Caco-2 (cell line): ENCODE results near the gene CPLX3. TPM values are rescaled to one million over a fixed set of nuclear protein-coding genes. Genes with fewer than 3 reads are reported as not detected.

Experiments
- BruUV-seq: library from RNA; stranded (reverse); fragments of 400-500 nt; replicated peaks from 2 replicates; lab custom pipeline; 2021; lab: Mats Ljungman, UMichigan
- CTCF ChIA-PET: fragments of 300-600 bp; sonication (Branson Sonifier 250); formaldehyde crosslinking; loops from one replicate; lab custom pipeline; 2022; ENCODE audit warnings: antibody characterized with exemption; lab: Charles Lee
- POLR2A ChIA-PET: fragments of 300-600 bp; sonication (Branson Sonifier 250); formaldehyde crosslinking; loops from one replicate; lab custom pipeline; 2022; ENCODE audit warnings: antibody characterized with exemption; lab: Charles Lee
- DNase-seq, 2 experiments: peaks; one replicate each; pipeline versions ENCODE4 v3.0.0 to v3.0.0-alpha.2; 2020 to 2022
- H3K27me3 ChIP-seq: replicated peaks from 2 replicates; pipeline ENCODE4 v1.6.0; 2011; ENCODE audit warnings: low read length; ENCODE audit not compliant: control insufficient read depth, insufficient read depth
- H3K36me3 ChIP-seq: 2 replicates; pipeline ENCODE4 v1.5.1; 2011; ENCODE audit warnings: low read length; ENCODE audit not compliant: control insufficient read depth, insufficient read depth
- H3K4me1 ChIP-seq: fragments of 250-450 bp; sonication (Bioruptor Pico); 2 replicates; pipeline ENCODE4 v1.5.1; 2020; ENCODE audit warnings: mild to moderate bottlenecking
- H3K4me3 ChIP-seq: 2 replicates; pipeline ENCODE4 v1.5.1; 2011; ENCODE audit warnings: low read depth, mild to moderate bottlenecking, control low read depth, low read length
- H3K9me3 ChIP-seq: fragments of 250-450 bp; sonication (Bioruptor Pico); 2 replicates; pipeline ENCODE4 v1.5.1; 2020; ENCODE audit warnings: mild to moderate bottlenecking, moderate library complexity
- H3K27ac Mint-ChIP-seq: one replicate; pipeline ENCODE4 v1.8.0; 2022; ENCODE audit warnings: mixed read lengths; ENCODE audit not compliant: unreplicated experiment
- H3K27me3 Mint-ChIP-seq: one replicate; pipeline ENCODE4 v1.8.0; 2022; ENCODE audit warnings: mixed read lengths; ENCODE audit not compliant: insufficient read depth, unreplicated experiment
- H3K36me3 Mint-ChIP-seq: one replicate; pipeline ENCODE4 v1.8.0; 2022; ENCODE audit warnings: mild to moderate bottlenecking, mixed read lengths; ENCODE audit not compliant: insufficient read depth, unreplicated experiment
- H3K4me1 Mint-ChIP-seq: one replicate; pipeline ENCODE4 v1.8.0; 2022; ENCODE audit warnings: low read depth, mixed read lengths; ENCODE audit not compliant: unreplicated experiment
- H3K4me3 Mint-ChIP-seq: one replicate; pipeline ENCODE4 v1.8.0; 2022; ENCODE audit warnings: mild to moderate bottlenecking, moderate library complexity, mixed read lengths; ENCODE audit not compliant: unreplicated experiment
- H3K9me3 Mint-ChIP-seq: one replicate; pipeline ENCODE4 v1.8.0; 2022; ENCODE audit warnings: mixed read lengths; ENCODE audit not compliant: unreplicated experiment
- CTCF ChIP-seq, 2 experiments: fragments of 200-600 bp in 1 of 2; IDR thresholded peaks; 1 replicate in 1 of 2; 2 replicates in 1 of 2; pipeline versions ENCODE4 v1.5.1 to v1.8.0; 2011 to 2022; ENCODE audit warnings: antibody characterized with exemption in 1 of 2, control low read depth in 1 of 2, inconsistent platforms in 1 of 2, low read depth in 1 of 2, low read length in 1 of 2, mild to moderate bottlenecking in 1 of 2, moderate library complexity in 1 of 2; ENCODE audit not compliant: insufficient read depth in 1 of 2, severe bottlenecking in 1 of 2, unreplicated experiment in 1 of 2
- intact Hi-C: fragments of 100-400 bp; cut with micrococcal nuclease; formaldehyde crosslinking; loops from one replicate; pipeline ENCODE4 v1.10.0; 2022; ENCODE audit not compliant: unreplicated experiment
- total RNA-seq: library from RNA; stranded (reverse); gene quantifications from 2 replicates; pipeline ENCODE4 v1.2.3, GENCODE V29; 2022

The CPLX3 gene
- total RNA-seq, 1 experiment from 2014 or later = not detected

- Mint-ChIP-seq H3K36me3 (no peaks in the 10 kb centered on the region), H3K4me3 (no peak overlapping the region), H3K27ac (no peak overlapping the region), H3K27me3 (no peaks in the 10 kb centered on the region), H3K9me3 (no peaks in the 10 kb centered on the region), H3K4me1 (peaks cover 13% of the 10 kb centered on the region)
- Histone ChIP-seq H3K9me3 (no peaks in the 10 kb centered on the region), H3K4me3 (no peak overlapping the region), H3K4me1 (peaks cover 19% of the 10 kb centered on the region), H3K27me3 (no peaks in the 10 kb centered on the region), H3K36me3 (no peaks in the 10 kb centered on the region; the same call in 1 of the 2 replicates)
- ChIA-PET CTCF (interaction anchor here (1.2 to 1.5 kb wide), 3 partner anchors 15 to 157 kb away, joined by 3 to 4 read pairs (median 3); no protein-coding TSS in a partner anchor), POLR2A (no interaction called here)
- TF ChIP-seq CTCF (IDR thresholded peaks at IDR 0.05; ENCODE audit: insufficient read depth in 1 of 2, low read depth in 1 of 2, low read length in 1 of 2, severe bottlenecking in 1 of 2, unreplicated experiment in 1 of 2) = no peak
- DNase-seq = no peak
- no TSS peak for BruUV-seq
- intact Hi-C loops = no loop called here
Measured at GRCh38 chr15:74790080-74790916, 36.1 kb upstream of the CPLX3 start.

GRCh38 chr15:74791007-74791406 lies 35.4 kb upstream of the CPLX3 start:
- no peaks in the 10 kb centered on the region; the same call in 1 of the 2 replicates for H3K36me3 ChIP-seq
- POLR2A ChIA-PET = no interaction called here
- Mint-ChIP-seq H3K36me3 (no peaks in the 10 kb centered on the region), H3K4me1 (peaks cover 13% of the 10 kb centered on the region), H3K27ac (no peak overlapping the region), H3K9me3 (no peaks in the 10 kb centered on the region), H3K4me3 (no peak overlapping the region), H3K27me3 (no peaks in the 10 kb centered on the region)
- TF ChIP-seq CTCF (IDR thresholded peaks at IDR 0.05; ENCODE audit: insufficient read depth in 1 of 2, low read depth in 1 of 2, low read length in 1 of 2, severe bottlenecking in 1 of 2, unreplicated experiment in 1 of 2) = no peak
- H3K4me1 ChIP-seq = peaks cover 19% of the 10 kb centered on the region
- H3K9me3 ChIP-seq = no peaks in the 10 kb centered on the region
- no peak overlapping the region for H3K4me3 ChIP-seq
- no peaks in the 10 kb centered on the region for H3K27me3 ChIP-seq
- intact Hi-C loops = no loop called here
- CTCF ChIA-PET = no interaction called here
- DNase-seq = no peak
- BruUV-seq = no TSS peak

DNA sequence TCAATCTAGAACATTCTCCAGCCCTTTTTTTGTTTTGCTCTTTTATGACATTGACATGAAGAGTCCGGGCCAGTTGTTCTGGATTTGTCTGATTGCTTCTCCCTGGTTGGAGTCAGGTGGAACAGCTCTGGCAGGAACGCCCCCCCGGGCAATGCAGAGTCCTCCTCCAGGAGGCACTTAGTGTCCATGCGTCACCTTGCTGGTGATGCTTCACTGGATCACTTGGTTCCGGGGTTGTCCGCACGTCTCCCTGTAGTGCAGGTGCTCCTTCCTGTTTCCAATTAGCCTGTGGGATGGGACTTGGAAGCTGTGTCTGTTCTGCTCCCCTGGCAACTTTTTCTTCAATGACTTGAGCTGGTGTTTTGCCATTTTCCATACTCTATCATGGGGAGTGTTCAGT lies 34.8 kb upstream of the CPLX3 start:
- H3K27me3 ChIP-seq = no peaks in the 10 kb centered on the region
- POLR2A ChIA-PET = no interaction called here
- Mint-ChIP-seq H3K4me1 (peaks cover 13% of the 10 kb centered on the region), H3K27ac (no peak overlapping the region), H3K4me3 (no peak overlapping the region), H3K27me3 (no peaks in the 10 kb centered on the region), H3K9me3 (no peaks in the 10 kb centered on the region), H3K36me3 (no peaks in the 10 kb centered on the region)
- CTCF ChIA-PET = no interaction called here
- intact Hi-C loops = no loop called here
- no TSS peak for BruUV-seq
- no peaks in the 10 kb centered on the region for H3K9me3 ChIP-seq
- H3K4me1 ChIP-seq = peaks cover 19% of the 10 kb centered on the region
- H3K36me3 ChIP-seq = no peaks in the 10 kb centered on the region; the same call in 1 of the 2 replicates
- no peak for DNase-seq
- H3K4me3 ChIP-seq = no peak overlapping the region
- TF ChIP-seq CTCF (IDR thresholded peaks at IDR 0.05; ENCODE audit: insufficient read depth in 1 of 2, low read depth in 1 of 2, low read length in 1 of 2, severe bottlenecking in 1 of 2, unreplicated experiment in 1 of 2) = no peak
